Common myeloid progenitor, CD34-positive (primary cell): ENCODE data around the gene NIPAL3.

Experiments used
- CTCF ChIA-PET: fragments of 350-600 bp; sonication (Branson Sonifier 250); formaldehyde crosslinking; loops from one replicate; lab custom pipeline; 2021; ENCODE audit warnings: antibody characterized with exemption; lab: Charles Lee
- POLR2A ChIA-PET: fragments of 350-600 bp; sonication (Branson Sonifier 250); formaldehyde crosslinking; loops from one replicate; lab custom pipeline; 2021; ENCODE audit warnings: antibody characterized with exemption; lab: Charles Lee
- DNase-seq, 3 donors: peaks; one replicate each; pipeline versions ENCODE4 v3.0.0 to v3.0.0-alpha.2; 2013
- H3K27ac ChIP-seq, 2 experiments: 1 replicate in 1 of 2; 2 replicates in 1 of 2; pipeline ENCODE4 v1.7.0; 2013; ENCODE audit warnings: inconsistent platforms in 2 of 2, low read length in 2 of 2, mild to moderate bottlenecking in 2 of 2, low read depth in 1 of 2, moderate library complexity in 1 of 2; ENCODE audit not compliant: severe bottlenecking in 2 of 2, insufficient read depth in 1 of 2, poor library complexity in 1 of 2
- H3K27me3 ChIP-seq, 5 experiments: replicated peaks in 2 of 5; 1 replicate in 3 of 5; 2 replicates in 2 of 5; pipeline versions ENCODE4 v1.6.1 to v1.7.0; 2013; ENCODE audit warnings: low read length in 4 of 5, mild to moderate bottlenecking in 2 of 5, moderate library complexity in 2 of 5, inconsistent platforms in 1 of 5; ENCODE audit not compliant: insufficient read depth in 5 of 5, control insufficient read depth in 4 of 5
- H3K36me3 ChIP-seq, 4 experiments: 1 replicate in 2 of 4; 2 replicates in 2 of 4; pipeline versions ENCODE4 v1.6.1 to v1.7.0; 2013; ENCODE audit warnings: low read length in 3 of 4, control low read depth in 1 of 4, mild to moderate bottlenecking in 1 of 4; ENCODE audit not compliant: control insufficient read depth in 4 of 4, insufficient read depth in 4 of 4
- H3K4me1 ChIP-seq, 4 experiments: 1 replicate in 3 of 4; 2 replicates in 1 of 4; pipeline versions ENCODE4 v1.6.1 to v1.7.1; 2013; ENCODE audit warnings: low read length in 3 of 4, mild to moderate bottlenecking in 3 of 4, control low read depth in 1 of 4, inconsistent platforms in 1 of 4, moderate library complexity in 1 of 4; ENCODE audit not compliant: control insufficient read depth in 4 of 4, insufficient read depth in 4 of 4; ENCODE audit errors: control extremely low read depth in 1 of 4
- H3K4me3 ChIP-seq, 7 experiments: 1 replicate in 4 of 7; 2 replicates in 3 of 7; pipeline versions ENCODE4 v1.5.1 to v1.7.0; 2013; ENCODE audit warnings: mild to moderate bottlenecking in 7 of 7, low read length in 6 of 7, moderate library complexity in 6 of 7, inconsistent platforms in 2 of 7, low read depth in 2 of 7, control low read depth in 1 of 7; ENCODE audit not compliant: insufficient read depth in 4 of 7, control insufficient read depth in 1 of 7; ENCODE audit errors: extremely low read depth in 1 of 7
- H3K9me3 ChIP-seq, 5 experiments: 1 replicate in 4 of 5; 2 replicates in 1 of 5; pipeline versions ENCODE4 v1.6.1 to v1.7.1; 2013; ENCODE audit warnings: low read length in 4 of 5, mild to moderate bottlenecking in 2 of 5, inconsistent platforms in 1 of 5, low read depth in 1 of 5, moderate library complexity in 1 of 5; ENCODE audit not compliant: control insufficient read depth in 4 of 5, insufficient read depth in 2 of 5; ENCODE audit errors: control extremely low read depth in 1 of 5
- WGBS: methylation state at CpG from one replicate; pipeline ENCODE4 v1.1.5; 2013; ENCODE audit not compliant: insufficient coverage; 5-methylcytosine and 5-hydroxymethylcytosine counted together

The NIPAL3 gene

GRCh38 chr1:24413350-24414163, 2.0 kb upstream of the NIPAL3 start, which contains the start of gene STPG1:
TSS of gene STPG1 (minus strand) at chr1:24413782. CDS start at chr1:24401388, 12,394 bp downstream.
- Histone ChIP-seq H3K36me3 (no peaks in the 10 kb centered on the region), H3K4me1 (peaks cover 14 to 44% (median 34%) of the 10 kb centered on the region in 4 experiments)
- POLR2A ChIA-PET = no interaction called here

GRCh38 chr1:24414775-24415333, 748 bp upstream of the NIPAL3 start:
- Histone ChIP-seq H3K4me1 (peaks cover 20 to 55% (median 46%) of the 10 kb centered on the region in 4 experiments), H3K4me3 (peak overlapping the region; percentile 21 to 92 (median 85)), H3K36me3 (peaks cover 0 to 4% (median 0%) of the 10 kb centered on the region in 4 experiments), H3K27ac (peak overlapping the region in 1 of 2 experiments; percentile 28), H3K9me3 (no peaks in the 10 kb centered on the region), H3K27me3 (no peaks in the 10 kb centered on the region)
- DNase-seq = no peak
- POLR2A ChIA-PET = interaction anchor here (0.6 kb wide), 1 partner anchor 110 kb away, joined by 3 read pairs; no protein-coding TSS in a partner anchor
- CTCF ChIA-PET = interaction anchor here (0.6 to 3.1 kb wide), 14 partner anchors 8 to 277 kb away, joined by 3 to 16 read pairs (median 4); no protein-coding TSS in a partner anchor
- 67% methylated on average over 16 of the region's 22 CpGs for WGBS

More at GRCh38 chr1:24413350-24414163, 2.0 kb upstream of the NIPAL3 start, which contains the start of gene STPG1:
- peak within 1 kb of the TSS; percentile 68 to 87 for H3K27ac ChIP-seq
- 2% methylated on average over 44 of the region's 48 CpGs for WGBS
- peaks cover 0 to under 1% (median 0%) of the 10 kb centered on the region in 5 experiments for H3K9me3 ChIP-seq
- no peaks in the 10 kb centered on the region for H3K27me3 ChIP-seq
- H3K4me3 ChIP-seq = peak within 1 kb of the TSS; percentile 82 to 93 (median 86)
- CTCF ChIA-PET = interaction anchor here (0.9 to 3.1 kb wide), 8 partner anchors 10 to 215 kb away, joined by 3 to 13 read pairs (median 3); no protein-coding TSS in a partner anchor
- DNase-seq = peak; percentile 89 to 93 (median 91)

- H3K9me3 ChIP-seq = no peaks in the 10 kb centered on the region
- CTCF ChIA-PET = interaction anchor here (0.7 to 3.1 kb wide), 11 partner anchors 10 to 220 kb away, joined by 3 to 16 read pairs (median 4); no protein-coding TSS in a partner anchor
- peaks cover 20 to 55% (median 46%) of the 10 kb centered on the region in 4 experiments for H3K4me1 ChIP-seq
- peaks cover 3 to 11% (median 3%) of the 10 kb centered on the region in 4 experiments for H3K36me3 ChIP-seq
- peak overlapping the region; percentile 83 to 92 (median 86) for H3K4me3 ChIP-seq
- WGBS = 3% methylated on average over 32 of the region's 35 CpGs
- no peaks in the 10 kb centered on the region for H3K27me3 ChIP-seq
- POLR2A ChIA-PET = interaction anchor here (1.0 kb wide), 1 partner anchor 87 kb away, joined by 3 read pairs; no protein-coding TSS in a partner anchor
- H3K27ac ChIP-seq = peak overlapping the region in 1 of 2 experiments; percentile 75
- DNase-seq = peak in 1 of 3 donors; percentile 3
Measured at GRCh38 chr1:24415910-24416665, 486 bp downstream of the NIPAL3 start.

- H3K9me3 ChIP-seq = no peaks in the 10 kb centered on the region
- DNase-seq = peak; percentile 72 to 93 (median 91)
- no peaks in the 10 kb centered on the region for H3K27me3 ChIP-seq
- POLR2A ChIA-PET = interaction anchor here (0.6 to 1.0 kb wide), 2 partner anchors 86 to 413 kb away, joined by 3 read pairs; no protein-coding TSS in a partner anchor
- H3K36me3 ChIP-seq = peaks cover 3 to 19% (median 9%) of the 10 kb centered on the region in 4 experiments
- H3K4me1 ChIP-seq = peaks cover 20 to 55% (median 46%) of the 10 kb centered on the region in 4 experiments
- peak overlapping the region in 1 of 2 experiments; percentile 75 for H3K27ac ChIP-seq
- CTCF ChIA-PET = interaction anchor here (1.5 to 3.1 kb wide), 4 partner anchors 9 to 169 kb away, joined by 3 to 16 read pairs (median 8); no protein-coding TSS in a partner anchor
- peak overlapping the region; percentile 83 to 92 (median 86) for H3K4me3 ChIP-seq
- WGBS = 74% methylated on average over 5 of the region's 10 CpGs
Measured at GRCh38 chr1:24416666-24417391, 1.2 kb downstream of the NIPAL3 start.

GRCh38 chr1:24417681-24418080, 2.1 kb downstream of the NIPAL3 start:
- Histone ChIP-seq H3K27me3 (no peaks in the 10 kb centered on the region), H3K36me3 (peaks cover 3 to 27% (median 17%) of the 10 kb centered on the region in 4 experiments), H3K4me1 (peaks cover 20 to 52% (median 46%) of the 10 kb centered on the region in 4 experiments), H3K27ac (peak overlapping the region in 1 of 2 experiments; percentile 75), H3K9me3 (no peaks in the 10 kb centered on the region), H3K4me3 (no peak overlapping the region)
- POLR2A ChIA-PET = no interaction called here
- CTCF ChIA-PET = interaction anchor here (1.5 kb wide), 2 partner anchors 23 to 169 kb away, joined by 3 to 4 read pairs; no protein-coding TSS in a partner anchor
- 88% methylated on average over 1 of the region's 1 CpG for WGBS
- no peak for DNase-seq
